GM12873 (cell line): ENCODE data around the gene ROBO1.

Experiments
- TF ChIP-seq, protein P1 (sequence below): IDR thresholded peaks from 2 replicates; pipeline ENCODE4 v1.5.1; 2012; ENCODE audit warnings: low read depth, mild to moderate bottlenecking, moderate library complexity, low read length, control low read depth; ENCODE audit not compliant: insufficient read depth; ENCODE audit errors: missing control alignments

The ROBO1 gene

GRCh38 chr3:79737530-79737929, 30.3 kb downstream of the ROBO1 start:
- TF ChIP-seq, protein P1, sequence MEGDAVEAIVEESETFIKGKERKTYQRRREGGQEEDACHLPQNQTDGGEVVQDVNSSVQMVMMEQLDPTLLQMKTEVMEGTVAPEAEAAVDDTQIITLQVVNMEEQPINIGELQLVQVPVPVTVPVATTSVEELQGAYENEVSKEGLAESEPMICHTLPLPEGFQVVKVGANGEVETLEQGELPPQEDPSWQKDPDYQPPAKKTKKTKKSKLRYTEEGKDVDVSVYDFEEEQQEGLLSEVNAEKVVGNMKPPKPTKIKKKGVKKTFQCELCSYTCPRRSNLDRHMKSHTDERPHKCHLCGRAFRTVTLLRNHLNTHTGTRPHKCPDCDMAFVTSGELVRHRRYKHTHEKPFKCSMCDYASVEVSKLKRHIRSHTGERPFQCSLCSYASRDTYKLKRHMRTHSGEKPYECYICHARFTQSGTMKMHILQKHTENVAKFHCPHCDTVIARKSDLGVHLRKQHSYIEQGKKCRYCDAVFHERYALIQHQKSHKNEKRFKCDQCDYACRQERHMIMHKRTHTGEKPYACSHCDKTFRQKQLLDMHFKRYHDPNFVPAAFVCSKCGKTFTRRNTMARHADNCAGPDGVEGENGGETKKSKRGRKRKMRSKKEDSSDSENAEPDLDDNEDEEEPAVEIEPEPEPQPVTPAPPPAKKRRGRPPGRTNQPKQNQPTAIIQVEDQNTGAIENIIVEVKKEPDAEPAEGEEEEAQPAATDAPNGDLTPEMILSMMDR = no peak

- TF ChIP-seq, protein P1 = no peak
Observed at GRCh38 chr3:79729096-79729495, 38.7 kb downstream of the ROBO1 start.

DNA sequence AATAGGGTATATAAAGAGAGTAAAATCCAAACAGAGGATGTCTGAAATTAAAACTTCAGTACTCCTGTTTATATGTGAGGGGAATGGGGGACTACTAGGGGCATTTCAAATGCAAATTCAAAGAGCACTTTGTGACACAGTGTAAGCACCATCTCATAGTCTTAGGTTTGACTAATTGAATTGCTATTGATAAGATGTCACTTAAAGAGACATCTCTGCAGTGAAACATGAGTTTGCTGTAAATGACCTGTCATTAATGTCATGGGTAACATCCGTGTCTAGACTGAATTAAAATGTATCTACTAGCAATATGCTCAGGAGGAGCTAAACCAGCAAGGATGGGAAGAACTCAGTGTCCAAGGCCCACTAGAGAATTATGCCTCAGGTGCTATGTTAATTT, 41.0 kb downstream of the ROBO1 start:
- TF ChIP-seq, protein P1 = no peak

GRCh38 chr3:79724206-79724605, 43.6 kb downstream of the ROBO1 start:
- TF ChIP-seq, protein P1 = no peak

- TF ChIP-seq, protein P1 = no peak
Observed at GRCh38 chr3:79690072-79690471, 77.7 kb downstream of the ROBO1 start.

GRCh38 chr3:79685108-79685507, 82.7 kb downstream of the ROBO1 start:
- TF ChIP-seq, protein P1 = no peak

DNA sequence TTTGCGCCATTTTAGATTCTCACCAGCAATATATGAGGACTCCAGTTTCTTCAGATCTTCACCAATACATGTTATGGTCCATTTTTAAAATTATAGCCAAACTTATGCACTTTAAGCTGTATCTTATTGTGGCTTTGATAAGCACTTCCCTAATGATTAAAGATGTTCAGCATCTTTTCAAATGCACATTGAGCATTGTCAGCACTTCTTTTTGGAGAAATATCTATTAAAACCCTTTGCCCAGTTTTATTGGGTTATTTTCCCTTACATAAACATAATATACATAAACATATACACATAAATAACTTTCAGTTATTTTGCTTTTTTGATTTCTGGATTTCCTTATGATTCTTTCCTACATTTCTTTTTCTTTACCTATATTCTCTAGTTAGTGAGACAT, 83.8 kb downstream of the ROBO1 start:
- TF ChIP-seq, protein P1 = no peak
